Measurements from ENCODE around the gene HBS1L.

DNA sequence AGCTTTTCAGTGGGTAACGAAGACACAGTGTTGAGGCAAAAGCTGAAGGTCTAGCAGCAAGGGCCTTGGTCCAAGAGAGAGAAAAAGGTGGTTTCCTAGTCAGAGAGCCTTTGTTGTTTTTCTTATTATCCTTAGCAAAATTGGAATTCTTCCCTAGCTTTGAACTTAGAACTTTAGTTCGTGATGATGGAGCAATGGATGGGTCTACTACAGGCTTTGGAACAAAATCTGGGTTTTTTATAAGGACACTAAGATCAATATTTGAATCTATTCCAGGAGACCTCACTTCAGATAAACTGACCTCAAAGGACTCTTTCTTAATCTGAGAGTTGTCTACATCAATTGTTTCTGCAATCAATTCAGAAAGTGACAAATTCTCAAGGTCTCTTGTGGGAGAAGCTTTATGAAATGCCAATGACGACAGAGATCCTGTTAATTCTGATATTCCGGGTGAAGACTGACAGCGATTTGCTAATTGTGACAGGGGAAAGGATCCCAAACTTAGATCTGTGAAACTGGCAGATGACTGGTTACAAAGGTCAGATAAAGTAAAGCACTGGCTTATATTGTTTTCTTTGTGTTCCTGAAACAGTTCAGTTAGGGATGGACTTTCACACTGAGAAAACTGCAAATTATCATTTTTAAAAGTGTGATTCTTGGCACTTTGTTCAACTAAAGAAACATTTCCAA is 17.7 kb downstream of the HBS1L start:
- TF ChIP-seq, protein P1, sequence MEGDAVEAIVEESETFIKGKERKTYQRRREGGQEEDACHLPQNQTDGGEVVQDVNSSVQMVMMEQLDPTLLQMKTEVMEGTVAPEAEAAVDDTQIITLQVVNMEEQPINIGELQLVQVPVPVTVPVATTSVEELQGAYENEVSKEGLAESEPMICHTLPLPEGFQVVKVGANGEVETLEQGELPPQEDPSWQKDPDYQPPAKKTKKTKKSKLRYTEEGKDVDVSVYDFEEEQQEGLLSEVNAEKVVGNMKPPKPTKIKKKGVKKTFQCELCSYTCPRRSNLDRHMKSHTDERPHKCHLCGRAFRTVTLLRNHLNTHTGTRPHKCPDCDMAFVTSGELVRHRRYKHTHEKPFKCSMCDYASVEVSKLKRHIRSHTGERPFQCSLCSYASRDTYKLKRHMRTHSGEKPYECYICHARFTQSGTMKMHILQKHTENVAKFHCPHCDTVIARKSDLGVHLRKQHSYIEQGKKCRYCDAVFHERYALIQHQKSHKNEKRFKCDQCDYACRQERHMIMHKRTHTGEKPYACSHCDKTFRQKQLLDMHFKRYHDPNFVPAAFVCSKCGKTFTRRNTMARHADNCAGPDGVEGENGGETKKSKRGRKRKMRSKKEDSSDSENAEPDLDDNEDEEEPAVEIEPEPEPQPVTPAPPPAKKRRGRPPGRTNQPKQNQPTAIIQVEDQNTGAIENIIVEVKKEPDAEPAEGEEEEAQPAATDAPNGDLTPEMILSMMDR (IDR thresholded peaks at IDR 0.05): no peak
- TF ChIP-seq POLR2A (IDR thresholded peaks at IDR 0.05): no peak

Measured in uterus (tissue), 2 donors.